Astrocyte (in vitro differentiated cells and primary cell): ENCODE measurements around the gene ETFA.

Experiments
- EZH2 ChIP-seq: IDR thresholded peaks from 2 replicates; pipeline ENCODE4 v1.6.1; 2012; ENCODE audit warnings: mild to moderate bottlenecking, low read length, inconsistent platforms; ENCODE audit not compliant: insufficient read depth
- TF ChIP-seq, protein P1 (sequence below): IDR thresholded peaks from 2 replicates; pipeline ENCODE4 v1.5.1; 2011; ENCODE audit warnings: low read depth, mild to moderate bottlenecking, inconsistent platforms, low read length, moderate library complexity; ENCODE audit not compliant: insufficient read depth

GRCh38 chr15:76344893-76345582 is 33.8 kb upstream of the ETFA start:
- TF ChIP-seq, protein P1, sequence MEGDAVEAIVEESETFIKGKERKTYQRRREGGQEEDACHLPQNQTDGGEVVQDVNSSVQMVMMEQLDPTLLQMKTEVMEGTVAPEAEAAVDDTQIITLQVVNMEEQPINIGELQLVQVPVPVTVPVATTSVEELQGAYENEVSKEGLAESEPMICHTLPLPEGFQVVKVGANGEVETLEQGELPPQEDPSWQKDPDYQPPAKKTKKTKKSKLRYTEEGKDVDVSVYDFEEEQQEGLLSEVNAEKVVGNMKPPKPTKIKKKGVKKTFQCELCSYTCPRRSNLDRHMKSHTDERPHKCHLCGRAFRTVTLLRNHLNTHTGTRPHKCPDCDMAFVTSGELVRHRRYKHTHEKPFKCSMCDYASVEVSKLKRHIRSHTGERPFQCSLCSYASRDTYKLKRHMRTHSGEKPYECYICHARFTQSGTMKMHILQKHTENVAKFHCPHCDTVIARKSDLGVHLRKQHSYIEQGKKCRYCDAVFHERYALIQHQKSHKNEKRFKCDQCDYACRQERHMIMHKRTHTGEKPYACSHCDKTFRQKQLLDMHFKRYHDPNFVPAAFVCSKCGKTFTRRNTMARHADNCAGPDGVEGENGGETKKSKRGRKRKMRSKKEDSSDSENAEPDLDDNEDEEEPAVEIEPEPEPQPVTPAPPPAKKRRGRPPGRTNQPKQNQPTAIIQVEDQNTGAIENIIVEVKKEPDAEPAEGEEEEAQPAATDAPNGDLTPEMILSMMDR, result no peak
- TF ChIP-seq EZH2, result no peak
